Neuronal stem cell (in vitro differentiated cells): ENCODE data around the gene ST6GALNAC5.

Source experiments
- DNase-seq: peaks from one replicate; pipeline ENCODE4 v3.0.0-alpha.2; 2013; ENCODE audit warnings: low spot score
- H2AFZ ChIP-seq: one replicate; pipeline ENCODE4 v1.6.1; 2013; ENCODE audit warnings: mild to moderate bottlenecking, low read length, inconsistent platforms
- H2AK5ac ChIP-seq: 2 replicates; pipeline ENCODE4 v1.6.1; 2013; ENCODE audit warnings: low read depth, mild to moderate bottlenecking, inconsistent platforms, low read length, moderate library complexity, mixed read lengths
- H2BK120ac ChIP-seq: 2 replicates; pipeline ENCODE4 v1.6.1; 2013; ENCODE audit warnings: low read depth, mild to moderate bottlenecking, inconsistent platforms, low read length, moderate library complexity, mixed read lengths
- H2BK12ac ChIP-seq: one replicate; pipeline ENCODE4 v1.6.1; 2013; ENCODE audit warnings: low read length, inconsistent platforms
- H2BK15ac ChIP-seq: 2 replicates; pipeline ENCODE4 v1.6.1; 2013; ENCODE audit warnings: mild to moderate bottlenecking, low read length, inconsistent platforms, mixed read lengths
- H2BK5ac ChIP-seq: one replicate; pipeline ENCODE4 v1.6.1; 2013; ENCODE audit warnings: inconsistent platforms, mild to moderate bottlenecking, low read length, moderate library complexity
- H3K14ac ChIP-seq: one replicate; pipeline ENCODE4 v1.6.1; 2013; ENCODE audit warnings: low read length, inconsistent platforms
- H3K18ac ChIP-seq: 2 replicates; pipeline ENCODE4 v1.6.1; 2013; ENCODE audit warnings: low read length, inconsistent platforms
- H3K23ac ChIP-seq: 2 replicates; pipeline ENCODE4 v1.6.1; 2013; ENCODE audit warnings: low read depth, mild to moderate bottlenecking, mixed read lengths, low read length, inconsistent platforms; ENCODE audit not compliant: poor library complexity
- H3K27ac ChIP-seq: replicated peaks from 3 replicates; pipeline ENCODE4 v1.5.1; 2013; ENCODE audit warnings: low read length, inconsistent platforms
- H3K27me3 ChIP-seq, 3 experiments: 2 replicates each; pipeline ENCODE4 v1.6.1; 2013; ENCODE audit warnings: low read length in 3 of 3, mild to moderate bottlenecking in 2 of 3, inconsistent platforms in 1 of 3, low read depth in 1 of 3, mixed read lengths in 1 of 3, moderate library complexity in 1 of 3; ENCODE audit not compliant: control insufficient read depth in 3 of 3, insufficient read depth in 3 of 3
- H3K36me3 ChIP-seq, 2 donors: replicated peaks in 1 of 2; 2 replicates each; pipeline ENCODE4 v1.6.1; 2013; ENCODE audit warnings: low read length in 2 of 2; ENCODE audit not compliant: control insufficient read depth in 2 of 2, insufficient read depth in 2 of 2
- H3K4ac ChIP-seq: 2 replicates; pipeline ENCODE4 v1.6.1; 2013; ENCODE audit warnings: inconsistent platforms, mild to moderate bottlenecking, low read length, moderate library complexity
- H3K4me1 ChIP-seq, 2 donors: 1 replicate in 1 of 2; 2 replicates in 1 of 2; pipeline ENCODE4 v1.6.1; 2013; ENCODE audit warnings: low read length in 2 of 2, low read depth in 1 of 2; ENCODE audit not compliant: control insufficient read depth in 2 of 2, insufficient read depth in 1 of 2
- H3K4me2 ChIP-seq: one replicate; pipeline ENCODE4 v1.6.1; 2013; ENCODE audit warnings: mild to moderate bottlenecking, low read length, inconsistent platforms; ENCODE audit not compliant: insufficient read depth, poor library complexity, severe bottlenecking
- H3K4me3 ChIP-seq, 2 donors: 2 replicates each; pipeline ENCODE4 v1.5.1; 2013; ENCODE audit warnings: low read length in 2 of 2, mild to moderate bottlenecking in 2 of 2, inconsistent platforms in 1 of 2, moderate library complexity in 1 of 2
- H3K79me1 ChIP-seq: one replicate; pipeline ENCODE4 v1.6.1; 2013; ENCODE audit warnings: low read depth, mild to moderate bottlenecking, inconsistent platforms, low read length, moderate library complexity
- H3K9ac ChIP-seq: one replicate; pipeline ENCODE4 v1.6.1; 2013; ENCODE audit warnings: mild to moderate bottlenecking, low read depth, low read length, inconsistent platforms; ENCODE audit not compliant: poor library complexity
- H3K9me3 ChIP-seq, 2 donors: replicated peaks in 1 of 2; 2 replicates each; pipeline versions ENCODE3 to v1.6.1; 2013; ENCODE audit warnings: low read length in 2 of 2, mild to moderate bottlenecking in 2 of 2, inconsistent platforms in 1 of 2, low read depth in 1 of 2, mixed read lengths in 1 of 2, moderate library complexity in 1 of 2; ENCODE audit not compliant: control insufficient read depth in 2 of 2, insufficient read depth in 1 of 2
- H4K8ac ChIP-seq: one replicate; pipeline ENCODE4 v1.6.1; 2013; ENCODE audit warnings: low read depth, mild to moderate bottlenecking, inconsistent platforms, low read length, moderate library complexity
- H4K91ac ChIP-seq: one replicate; pipeline ENCODE4 v1.6.1; 2013; ENCODE audit warnings: low read length, low read depth, mild to moderate bottlenecking, inconsistent platforms; ENCODE audit not compliant: poor library complexity
- WGBS, 2 donors: extraction: QIAGEN DNeasy Blood & Tissue Kit; methylation state at CpG; one replicate each; pipeline ENCODE4 v1.1.7; 2013; ENCODE audit warnings: missing lambda C conversion rate in 2 of 2, mixed read lengths in 1 of 2; ENCODE audit not compliant: insufficient read length in 2 of 2, insufficient replicate concordance in 1 of 2; ENCODE audit errors: extremely low coverage in 2 of 2; 5-methylcytosine and 5-hydroxymethylcytosine counted together

Gene ST6GALNAC5

GRCh38 chr1:76892675-76893074, 25.4 kb downstream of the ST6GALNAC5 start:
- no peaks in the 10 kb centered on the region for H3K27me3 ChIP-seq
- no peak for DNase-seq
- no peak overlapping the region for H4K8ac ChIP-seq
- H3K14ac ChIP-seq, result no peak overlapping the region
- H3K18ac ChIP-seq, result no peak overlapping the region
- no peaks in the 10 kb centered on the region for H3K79me1 ChIP-seq
- peaks cover 2 to 4% of the 10 kb centered on the region in 2 donors for H3K4me1 ChIP-seq
- no peak overlapping the region for H3K4me2 ChIP-seq
- H2BK5ac ChIP-seq, result no peak overlapping the region
- no CpG with 5 or more reads among the region's 1 CpG for WGBS, 2 donors
- no peak overlapping the region for H2AK5ac ChIP-seq
- no peak overlapping the region for H3K27ac ChIP-seq
- H3K9me3 ChIP-seq, result peaks cover 4 to 28% of the 10 kb centered on the region in 2 donors
- no peak overlapping the region for H2BK120ac ChIP-seq
- no peak overlapping the region for H3K4ac ChIP-seq
- no peak overlapping the region for H2AFZ ChIP-seq
- no peak overlapping the region for H3K9ac ChIP-seq
- H4K91ac ChIP-seq, result no peak overlapping the region
- H2BK12ac ChIP-seq, result no peak overlapping the region
- H3K36me3 ChIP-seq, result peaks cover 0 to 2% of the 10 kb centered on the region in 2 donors
- no peak overlapping the region for H3K4me3 ChIP-seq
- no peak overlapping the region for H3K23ac ChIP-seq
- H2BK15ac ChIP-seq, result no peak overlapping the region

- peak; percentile 14 for DNase-seq
- WGBS, 2 donors, result no CpG with 5 or more reads among the region's 2 CpGs
- no peak overlapping the region for H3K4me2 ChIP-seq
These were observed 34.0 kb downstream of the ST6GALNAC5 start for GRCh38 chr1:76901158-76901767.

GRCh38 chr1:76905876-76906595, 38.8 kb downstream of the ST6GALNAC5 start:
- no peak overlapping the region for H4K8ac ChIP-seq
- no CpG with 5 or more reads among the region's 4 CpGs for WGBS, 2 donors
- DNase-seq, result no peak

More at GRCh38 chr1:76901158-76901767, 34.0 kb downstream of the ST6GALNAC5 start:
- H3K9ac ChIP-seq, result no peak overlapping the region
- H3K4ac ChIP-seq, result no peak overlapping the region
- no peak overlapping the region for H3K27ac ChIP-seq
- no peaks in the 10 kb centered on the region for H3K36me3 ChIP-seq
- H2BK15ac ChIP-seq, result no peak overlapping the region
- H3K18ac ChIP-seq, result no peak overlapping the region
- no peak overlapping the region for H2BK5ac ChIP-seq
- H4K8ac ChIP-seq, result no peak overlapping the region
- H3K23ac ChIP-seq, result no peak overlapping the region
- no peak overlapping the region for H2BK12ac ChIP-seq
- no peak overlapping the region for H4K91ac ChIP-seq
- H3K27me3 ChIP-seq, result no peaks in the 10 kb centered on the region
- H3K4me1 ChIP-seq, result no peaks in the 10 kb centered on the region
- H2AFZ ChIP-seq, result no peak overlapping the region
- H3K4me3 ChIP-seq, result no peak overlapping the region
- peaks cover 0 to 1% of the 10 kb centered on the region in 2 donors for H3K9me3 ChIP-seq
- H2AK5ac ChIP-seq, result no peak overlapping the region
- H2BK120ac ChIP-seq, result no peak overlapping the region
- no peak overlapping the region for H3K14ac ChIP-seq
- H3K79me1 ChIP-seq, result no peaks in the 10 kb centered on the region

GRCh38 chr1:76909311-76909710, 42.0 kb downstream of the ST6GALNAC5 start:
- H3K4me1 ChIP-seq, result no peaks in the 10 kb centered on the region
- H3K23ac ChIP-seq, result no peak overlapping the region
- no peak overlapping the region for H2BK120ac ChIP-seq
- no peaks in the 10 kb centered on the region for H3K27me3 ChIP-seq
- no peak overlapping the region for H3K27ac ChIP-seq
- H3K9me3 ChIP-seq, result peaks cover 0 to 4% of the 10 kb centered on the region in 2 donors
- no peak overlapping the region for H4K91ac ChIP-seq
- no peak overlapping the region for H3K9ac ChIP-seq
- no CpG with 5 or more reads among the region's 1 CpG for WGBS, 2 donors
- no peaks in the 10 kb centered on the region for H3K36me3 ChIP-seq
- H3K14ac ChIP-seq, result no peak overlapping the region
- H3K79me1 ChIP-seq, result no peaks in the 10 kb centered on the region
- no peak overlapping the region for H3K18ac ChIP-seq
- H3K4ac ChIP-seq, result no peak overlapping the region
- H2AFZ ChIP-seq, result no peak overlapping the region
- no peak overlapping the region for H2BK5ac ChIP-seq
- no peak overlapping the region for H2AK5ac ChIP-seq
- H3K4me2 ChIP-seq, result no peak overlapping the region
- no peak for DNase-seq
- H4K8ac ChIP-seq, result no peak overlapping the region
- H2BK15ac ChIP-seq, result no peak overlapping the region
- no peak overlapping the region for H2BK12ac ChIP-seq
- no peak overlapping the region for H3K4me3 ChIP-seq

More at GRCh38 chr1:76905876-76906595, 38.8 kb downstream of the ST6GALNAC5 start:
- no peak overlapping the region for H3K4me3 ChIP-seq
- H2BK12ac ChIP-seq, result no peak overlapping the region
- no peak overlapping the region for H2AK5ac ChIP-seq
- no peak overlapping the region for H2BK5ac ChIP-seq
- no peaks in the 10 kb centered on the region for H3K4me1 ChIP-seq
- no peak overlapping the region for H2AFZ ChIP-seq
- H3K4me2 ChIP-seq, result no peak overlapping the region
- no peak overlapping the region for H3K9ac ChIP-seq
- H2BK15ac ChIP-seq, result no peak overlapping the region
- H2BK120ac ChIP-seq, result no peak overlapping the region
- no peak overlapping the region for H3K23ac ChIP-seq
- no peak overlapping the region for H3K4ac ChIP-seq
- no peaks in the 10 kb centered on the region for H3K36me3 ChIP-seq
- H3K9me3 ChIP-seq, result peaks cover 1 to 4% of the 10 kb centered on the region in 2 donors
- H3K14ac ChIP-seq, result no peak overlapping the region
- H3K27me3 ChIP-seq, result no peaks in the 10 kb centered on the region
- H4K91ac ChIP-seq, result no peak overlapping the region
- H3K18ac ChIP-seq, result no peak overlapping the region
- H3K27ac ChIP-seq, result no peak overlapping the region
- no peaks in the 10 kb centered on the region for H3K79me1 ChIP-seq
